ENCODE results near the gene CLEC9A. TPM values are rescaled to one million over a fixed set of nuclear protein-coding genes. Genes with fewer than 3 reads are reported as not detected.

Gene CLEC9A
- total and polyA plus RNA-seq, 2 of the 8 experiments (the other 6 are each of a cell fraction or from before 2014, with no cell fraction given): not detected

DNA sequence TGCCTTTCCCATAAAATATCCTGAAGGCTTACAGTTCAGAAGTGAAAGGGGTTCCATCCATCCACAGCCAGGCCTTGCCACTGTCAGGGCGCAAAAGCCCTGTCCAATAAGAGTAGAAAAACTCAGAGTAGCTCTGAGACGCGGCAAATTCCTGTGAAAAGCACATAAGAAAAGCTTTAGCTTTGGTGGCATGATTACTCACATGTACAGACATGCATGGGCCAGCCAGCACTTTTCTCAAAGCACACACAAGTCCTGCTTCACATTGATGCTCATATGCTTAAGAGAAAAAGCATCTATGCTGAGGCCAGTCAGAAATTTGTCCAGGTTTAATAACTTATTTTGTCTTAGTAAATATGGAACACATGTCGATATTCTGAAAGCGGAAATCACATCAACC is 42.8 kb downstream of the CLEC9A start:
- no peak for FAIRE-seq
- Histone ChIP-seq H3K79me1 (ENCODE audit: low read depth, low read length) (no peaks in the 10 kb centered on the region), H2AFZ (ENCODE audit: low read length) (0 out of 2 replicates have a peak overlapping the region, but pooled peaks have one; percentile 68)
- TF ChIP-seq KDM5A (IDR thresholded peaks at IDR 0.05; ENCODE audit: low read length) (no peak), EZH2 (IDR thresholded peaks at IDR 0.05; ENCODE audit: low read depth, low read length, severe bottlenecking) (no peak), CHD2 (IDR thresholded peaks at IDR 0.05; ENCODE audit: low read length) (no peak), EP300 (IDR thresholded peaks at IDR 0.05; ENCODE audit: borderline replicate concordance in 1 of 2, low read depth in 2 of 2, low read length in 2 of 2) (no peak), FOSL1 (IDR thresholded peaks at IDR 0.05; ENCODE audit: insufficient read depth, low read depth, low read length) (no peak), MAX (IDR thresholded peaks at IDR 0.05) (no peak), E2F6 (IDR thresholded peaks at IDR 0.05) (no peak), HDAC2 (IDR thresholded peaks at IDR 0.05; ENCODE audit: borderline replicate concordance in 1 of 2, low read depth in 2 of 2, low read length in 2 of 2) (no peak), EGR1 (IDR thresholded peaks at IDR 0.05; ENCODE audit: borderline replicate concordance, low read depth, low read length) (no peak), TCF12 (IDR thresholded peaks at IDR 0.05; ENCODE audit: low read depth, low read length) (no peak), POLR2AphosphoS5 (IDR thresholded peaks at IDR 0.05; ENCODE audit: low read depth, low read length) (no peak), RNF2 (IDR thresholded peaks at IDR 0.05; ENCODE audit: borderline replicate concordance, low read depth, low read length, missing control alignments, poor library complexity, severe bottlenecking) (no peak), JUN (IDR thresholded peaks at IDR 0.05; ENCODE audit: low read depth, low read length) (no peak)

More for the DNA sequence above, 42.8 kb downstream of the CLEC9A start:
- no peak overlapping the region for H3K27ac ChIP-seq (ENCODE audit: low read depth, low read length)
- H2BK120ac ChIP-seq (replicated peaks; ENCODE audit: low read depth, low read length): no peak overlapping the region
- H4K20me1 ChIP-seq (replicated peaks in 1 of 2; ENCODE audit: control insufficient read depth in 1 of 2, insufficient read depth in 2 of 2, low read length in 2 of 2): no peaks in the 10 kb centered on the region
- no peak overlapping the region for H3K56ac ChIP-seq (replicated peaks; ENCODE audit: insufficient read length, low read depth, low read length)
- no peak overlapping the region for H3K9ac ChIP-seq (replicated peaks in 1 of 4; ENCODE audit: extremely low read depth in 1 of 4, low read depth in 3 of 4, low read length in 3 of 4)
- no peaks in the 10 kb centered on the region for H3K27me3 ChIP-seq (replicated peaks in 1 of 4; ENCODE audit: control insufficient read depth in 3 of 4, extremely low read depth in 1 of 4, insufficient read depth in 3 of 4, low read length in 3 of 4)
- no peak overlapping the region for H2AK5ac ChIP-seq (ENCODE audit: low read depth, low read length)
- no peak overlapping the region for H3K4me3 ChIP-seq (ENCODE audit: extremely low read depth in 1 of 4, insufficient read depth in 2 of 4, low read depth in 3 of 4, low read length in 4 of 4)
- H3K14ac ChIP-seq (ENCODE audit: insufficient read length): no peak overlapping the region
- no peak overlapping the region for H3K23ac ChIP-seq (ENCODE audit: insufficient read length)
- ChIA-PET CTCF (ENCODE audit: partially characterized antibody) (interaction anchor here (0.6 to 0.8 kb wide), 3 partner anchors 11 to 66 kb away, joined by 3 read pairs; no protein-coding TSS in a partner anchor), POLR2A (ENCODE audit: partially characterized antibody) (no interaction called here)
- no peak overlapping the region for H3K18ac ChIP-seq (ENCODE audit: extremely low read depth, low read length)
- no peak overlapping the region for H2BK12ac ChIP-seq (ENCODE audit: low read depth, low read length)
- no peaks in the 10 kb centered on the region for H3K23me2 ChIP-seq (ENCODE audit: low read depth, low read length)
- H4K5ac ChIP-seq (ENCODE audit: insufficient read length, low read depth, low read length): no peak overlapping the region
- no peak overlapping the region for H3K4me2 ChIP-seq (ENCODE audit: insufficient read depth in 1 of 2, low read depth in 2 of 2, low read length in 2 of 2)
- H3K4me1 ChIP-seq (replicated peaks in 1 of 4; ENCODE audit: control insufficient read depth in 3 of 4, insufficient read depth in 4 of 4, low read length in 3 of 4): no peaks in the 10 kb centered on the region
- no peak overlapping the region; the same call in 1 of the 2 replicates for H4K8ac ChIP-seq (ENCODE audit: extremely low read depth, insufficient read depth, low read length)
- no peak overlapping the region for H2BK20ac ChIP-seq (ENCODE audit: low read length)
- no peaks in the 10 kb centered on the region for H3K79me2 ChIP-seq (ENCODE audit: control insufficient read depth in 1 of 2, insufficient read depth in 2 of 2, low read length in 2 of 2)
- no peak overlapping the region for H4K91ac ChIP-seq (replicated peaks; ENCODE audit: insufficient read length, low read length)
- no peaks in the 10 kb centered on the region for H3K9me3 ChIP-seq (ENCODE audit: insufficient read depth in 2 of 2, low read depth in 1 of 2, low read length in 1 of 2)
- H3K36me3 ChIP-seq (ENCODE audit: control insufficient read depth in 2 of 4, insufficient read depth in 4 of 4, low read length in 3 of 4): no peaks in the 10 kb centered on the region
- no peak for DNase-seq (ENCODE audit: low read depth in 1 of 2, low spot score in 2 of 2)
- no peak overlapping the region for H3K4ac ChIP-seq (replicated peaks; ENCODE audit: insufficient read length, low read depth, low read length)
- 85% methylated on average over 5 of the region's 5 CpGs; no CpG with 5 or more reads in 1 of the 2 experiments for WGBS, 2 experiments (ENCODE audit: extremely low coverage in 1 of 2, insufficient coverage in 1 of 2, insufficient read length in 1 of 2, insufficient replicate concordance in 2 of 2, low coverage in 1 of 2, low lambda C conversion rate in 2 of 2, missing lambda C conversion rate in 1 of 2)
- H2BK5ac ChIP-seq (ENCODE audit: low read depth, low read length): no peak overlapping the region
- no peak overlapping the region for H2BK15ac ChIP-seq (ENCODE audit: low read length)
